ENCODE measurements around the gene SOD3. TPM values are rescaled to one million over a fixed set of nuclear protein-coding genes. Genes with fewer than 3 reads are reported as not detected.

SOD3 gene
- total and polyA plus RNA-seq, 10 of the 15 experiments (the other 5 are each of a cell fraction or from before 2014, with no cell fraction given) = not detected

GRCh38 chr4:24835696-24836095, 40.3 kb downstream of the SOD3 start:
- H3K27me3 ChIP-seq (replicated peaks in 1 of 2; ENCODE audit: control insufficient read depth in 2 of 2, insufficient read depth in 2 of 2, low read length in 1 of 2) = peaks cover 0 to 2% of the 10 kb centered on the region in 2 experiments; a peak in 1 of 4 replicates
- FAIRE-seq = no peak
- peaks cover 5% of the 10 kb centered on the region for H3K4me1 ChIP-seq (ENCODE audit: control insufficient read depth, insufficient read depth, low read length)
- in situ Hi-C loops (cut with MboI) = no loop called here
- no peaks in the 10 kb centered on the region for H3K36me3 ChIP-seq (ENCODE audit: control insufficient read depth in 2 of 2, insufficient read depth in 2 of 2, low read length in 1 of 2)
- H3K9me3 ChIP-seq (replicated peaks; ENCODE audit: control insufficient read depth, insufficient read depth, low read length) = no peaks in the 10 kb centered on the region; the same call in 2 of the 3 replicates
- no peak overlapping the region for H3K4me2 ChIP-seq (ENCODE audit: control insufficient read depth, insufficient read depth)
- H2AFZ ChIP-seq (ENCODE audit: control insufficient read depth, low read depth, low read length) = no peak overlapping the region
- ChIA-PET SMC1A (ENCODE audit: uncharacterized antibody, unreplicated experiment) (no interaction called here), RAD21 (ENCODE audit: unreplicated experiment) (no interaction called here), POLR2A (no interaction called here), CTCF (no interaction called here)
- H3K4me3 ChIP-seq = no peak overlapping the region
- H3K27ac ChIP-seq (ENCODE audit: control insufficient read depth, insufficient read depth) = no peak overlapping the region
- no peak overlapping the region for H3K9ac ChIP-seq (ENCODE audit: control insufficient read depth, insufficient read depth, low read length)
- no peaks in the 10 kb centered on the region for H4K20me1 ChIP-seq (ENCODE audit: control insufficient read depth, insufficient read depth)
- ATAC-seq = no peak
- no peaks in the 10 kb centered on the region for H3K79me2 ChIP-seq (ENCODE audit: control insufficient read depth, insufficient read depth, low read length)
- intact Hi-C loops (cut with micrococcal nuclease; ENCODE audit: unreplicated experiment) = no loop called here
- 37% methylated on average over 4 of the region's 4 CpGs for WGBS (ENCODE audit: insufficient coverage, insufficient replicate concordance, low lambda C conversion rate, missing lambda C conversion rate)
- no TSS peak for BruUV-seq (replicated peaks)
- no peak for DNase-seq (ENCODE audit: low read depth, low spot score)
- TF ChIP-seq SKIL (IDR thresholded peaks at IDR 0.05; ENCODE audit: low read depth, poor library complexity, severe bottlenecking) (no peak), ATF2 (IDR thresholded peaks at IDR 0.05; ENCODE audit: low read length) (no peak), IKZF2 (IDR thresholded peaks at IDR 0.05) (no peak), ZNF622 (IDR thresholded peaks at IDR 0.05) (no peak), REST (IDR thresholded peaks at IDR 0.05; ENCODE audit: low read depth, low read length) (no peak), RELA (IDR thresholded peaks at IDR 0.05; ENCODE audit: borderline replicate concordance, partially characterized antibody) (no peak), GATAD2B (conservative IDR thresholded peaks at IDR 0.05; ENCODE audit: low read depth) (no peak), ZSCAN29 (IDR thresholded peaks at IDR 0.05) (no peak), EGR1 (IDR thresholded peaks at IDR 0.05; ENCODE audit: borderline replicate concordance in 1 of 2, low read depth in 2 of 2, low read length in 2 of 2) (no peak), TCF7 (IDR thresholded peaks at IDR 0.05; ENCODE audit: borderline replicate concordance) (no peak), FOS (IDR thresholded peaks at IDR 0.05; ENCODE audit: borderline replicate concordance, extremely low read depth, insufficient read length) (no peak), CHD1 (IDR thresholded peaks at IDR 0.05; ENCODE audit: low read depth, low read length) (no peak), SPI1 (IDR thresholded peaks at IDR 0.05; ENCODE audit: borderline replicate concordance, insufficient read depth, low read depth, low read length) (no peak), KLF5 (IDR thresholded peaks at IDR 0.05; ENCODE audit: partially characterized antibody) (no peak), NFXL1 (IDR thresholded peaks at IDR 0.05; ENCODE audit: borderline replicate concordance) (no peak), PBX3 (IDR thresholded peaks at IDR 0.05; ENCODE audit: insufficient replicate concordance, low read depth, low read length) (no peak), JUNB (IDR thresholded peaks at IDR 0.05) (no peak), SUPT20H (IDR thresholded peaks at IDR 0.05; ENCODE audit: borderline replicate concordance, control insufficient read depth, low read depth, low read length) (no peak)

Measured in GM12878 (cell line).